HEK293T (cell line): Measurements from ENCODE around the gene SPDYE9.
"Not testable (repeated sequence)": the region's sequence is repeated elsewhere in the genome, so short reads cannot be mapped to it uniquely, and the experiment has no call there.

Experiments used
- CTCF ChIA-PET: fragments of 350-600 bp; formaldehyde crosslinking; extraction: SDS; loops from one replicate; lab custom pipeline; 2021; ENCODE audit warnings: antibody characterized with exemption, inconsistent platforms; lab: Yijun Ruan, JAX
- POLR2A ChIA-PET: fragments of 350-600 bp; formaldehyde crosslinking; extraction: SDS; loops from one replicate; lab custom pipeline; 2020; ENCODE audit warnings: antibody characterized with exemption, inconsistent platforms; lab: Yijun Ruan, JAX
- DNase-seq: peaks from one replicate; pipeline ENCODE4 v3.0.0; 2012; ENCODE audit warnings: mixed read lengths; ENCODE audit errors: extremely low spot score

Gene SPDYE9, protein sequence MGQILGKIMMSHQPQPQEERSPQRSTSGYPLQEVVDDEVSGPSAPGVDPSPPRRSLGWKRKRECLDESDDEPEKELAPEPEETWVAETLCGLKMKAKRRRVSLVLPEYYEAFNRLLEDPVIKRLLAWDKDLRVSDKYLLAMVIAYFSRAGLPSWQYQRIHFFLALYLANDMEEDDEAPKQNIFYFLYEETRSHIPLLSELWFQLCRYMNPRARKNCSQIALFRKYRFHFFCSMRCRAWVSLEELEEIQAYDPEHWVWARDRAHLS

DNA sequence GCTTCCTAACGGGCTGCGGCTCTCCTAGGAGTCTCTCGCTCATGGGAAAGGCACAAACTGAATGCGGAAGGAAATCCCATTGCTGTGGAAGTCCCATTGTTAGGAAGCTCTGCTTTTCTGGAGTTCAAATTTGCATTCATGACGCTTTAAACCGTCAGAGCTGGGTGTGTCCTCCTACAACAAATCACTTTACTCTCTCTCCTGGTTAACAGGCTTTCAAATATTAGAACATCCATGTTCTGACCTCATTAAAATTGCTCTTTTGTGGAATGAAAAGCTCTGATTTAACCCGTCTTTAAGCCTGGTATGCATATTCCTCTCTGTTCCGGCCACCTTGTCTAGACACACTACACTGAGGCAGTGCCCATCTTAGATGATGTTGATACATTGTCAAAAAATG, at the start of gene SPDYE9:
Gene SPDYE9, minus strand, starts transcription at position 101 of the 400 bp plus-strand sequence. CDS start 1,800 bp downstream, outside the sequence.
- POLR2A ChIA-PET, DNase-seq, CTCF ChIA-PET: not testable (repeated sequence)

DNA sequence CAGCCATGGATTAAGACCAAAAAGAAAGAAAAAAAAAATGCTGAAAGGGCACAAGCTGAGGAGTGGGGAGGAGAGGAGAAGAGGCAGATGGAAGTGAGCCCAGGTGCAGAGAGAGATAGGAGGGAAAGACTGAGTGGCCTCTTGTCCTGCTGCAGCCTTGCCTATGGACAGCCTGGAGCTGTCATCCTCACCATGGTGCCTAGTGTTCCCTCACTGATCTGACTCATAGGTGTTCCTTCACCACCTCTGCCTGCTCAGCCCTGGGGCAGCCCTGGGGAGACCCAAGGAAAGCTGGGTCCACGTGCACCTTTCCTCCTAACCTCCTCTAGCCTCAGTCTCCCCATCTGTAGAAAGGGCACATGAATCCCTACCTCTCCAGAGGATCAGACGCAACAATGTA, 49.0 kb upstream of the SPDYE9 start:
- DNase-seq, POLR2A ChIA-PET, CTCF ChIA-PET: not testable (repeated sequence)

DNA sequence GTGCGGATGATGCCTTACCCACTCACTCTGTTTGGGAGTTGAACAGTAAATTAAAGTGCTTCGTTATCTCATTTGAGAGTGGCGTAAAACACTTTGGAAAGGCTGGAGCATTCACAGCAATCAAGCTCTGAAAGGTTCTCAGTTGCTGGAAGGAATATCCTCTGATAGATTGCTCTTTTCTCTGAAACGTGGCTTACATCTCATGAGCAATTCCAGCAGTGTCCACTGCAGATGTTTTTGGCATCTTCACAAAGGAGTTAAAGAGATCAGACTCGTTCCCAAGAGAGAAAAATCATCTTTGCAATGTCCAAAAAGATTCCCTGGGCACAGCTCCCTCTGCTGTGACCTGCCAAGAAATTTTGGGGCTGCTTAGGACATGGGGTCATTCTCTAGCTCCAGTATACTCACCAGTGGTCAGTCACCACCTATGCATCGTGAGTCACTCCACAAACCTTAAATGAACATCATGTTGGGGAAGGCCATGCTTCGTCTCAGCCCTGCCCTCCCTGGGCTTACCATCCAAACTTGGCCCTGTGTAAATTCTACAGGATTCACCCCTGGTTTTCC, 46.9 kb upstream of the SPDYE9 start:
- CTCF ChIA-PET, DNase-seq, POLR2A ChIA-PET: not testable (repeated sequence)

DNA sequence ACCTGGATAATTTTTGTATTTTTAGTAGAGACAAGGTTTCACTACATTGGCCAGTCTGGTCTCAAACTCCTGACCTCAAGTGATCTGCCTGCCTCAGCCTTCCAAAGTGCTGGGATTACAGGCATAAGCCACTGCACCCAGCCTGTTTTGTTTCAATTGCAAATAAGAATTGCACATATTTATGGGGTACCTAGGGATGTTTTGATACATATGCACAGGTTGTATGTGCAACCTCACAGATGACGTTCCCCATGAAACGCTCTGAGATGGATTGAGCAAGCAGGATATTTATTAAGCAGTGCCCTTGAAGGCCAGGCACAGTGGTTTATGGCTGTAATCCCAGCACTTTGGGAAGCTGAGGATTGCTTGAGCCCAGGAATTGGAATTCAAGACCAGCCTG, 44.8 kb upstream of the SPDYE9 start:
- POLR2A ChIA-PET, DNase-seq, CTCF ChIA-PET: not testable (repeated sequence)

DNA sequence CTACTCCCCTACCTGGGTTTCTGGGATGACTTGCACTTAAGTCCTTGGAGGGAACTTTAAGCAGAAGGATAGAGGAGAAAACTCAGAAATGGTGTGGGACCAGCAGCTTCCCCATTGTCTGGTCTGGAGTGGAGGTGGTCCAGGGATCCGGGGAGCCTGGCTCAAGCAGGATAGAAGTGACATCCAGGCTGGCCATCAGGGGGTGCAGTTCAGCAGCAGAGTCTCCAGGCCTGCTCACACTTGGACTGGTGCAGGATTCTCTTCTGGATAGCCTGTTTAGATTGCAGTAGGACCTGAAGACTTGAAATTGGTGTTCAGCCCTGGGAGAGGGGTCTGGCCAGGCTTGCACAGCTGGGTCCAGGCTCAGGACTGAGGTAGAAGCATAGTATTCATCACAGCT, 38.3 kb upstream of the SPDYE9 start:
- POLR2A ChIA-PET, CTCF ChIA-PET: not testable (repeated sequence)

DNA sequence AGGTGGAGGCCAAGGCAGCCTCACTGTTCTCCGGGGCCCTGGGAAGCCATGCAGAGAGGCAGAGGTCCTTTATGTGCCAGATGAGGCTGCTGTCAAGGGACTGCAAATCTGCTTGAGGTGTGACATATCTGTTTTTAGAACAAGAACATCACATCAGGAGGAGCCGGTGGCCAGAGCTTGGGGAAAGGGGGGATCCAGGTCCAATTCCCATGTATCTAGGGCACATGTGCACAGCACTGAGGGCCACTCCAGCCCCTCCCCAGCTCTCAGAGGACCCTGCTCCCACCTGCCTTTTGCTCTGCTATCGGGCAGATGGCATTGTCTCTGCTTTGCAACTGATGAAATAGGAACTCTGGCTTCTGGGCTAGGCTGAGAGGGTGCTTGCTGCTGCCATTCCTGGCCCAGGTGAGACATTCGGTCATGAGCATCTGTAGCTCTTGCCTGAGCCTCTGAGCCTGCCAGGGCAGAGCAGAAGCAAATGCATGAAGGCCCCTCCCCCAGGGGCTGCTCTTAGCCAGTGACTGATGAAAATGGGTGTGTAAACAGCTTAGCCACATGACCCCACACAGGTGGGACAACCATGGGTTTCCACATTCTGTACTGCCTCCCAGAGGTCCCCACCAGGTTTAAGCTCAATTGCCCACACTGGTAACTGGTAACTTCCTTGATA, 37.1 kb upstream of the SPDYE9 start:
- CTCF ChIA-PET, POLR2A ChIA-PET: not testable (repeated sequence)

More for the DNA sequence above, 38.3 kb upstream of the SPDYE9 start:
- DNase-seq: not testable (repeated sequence)

DNA sequence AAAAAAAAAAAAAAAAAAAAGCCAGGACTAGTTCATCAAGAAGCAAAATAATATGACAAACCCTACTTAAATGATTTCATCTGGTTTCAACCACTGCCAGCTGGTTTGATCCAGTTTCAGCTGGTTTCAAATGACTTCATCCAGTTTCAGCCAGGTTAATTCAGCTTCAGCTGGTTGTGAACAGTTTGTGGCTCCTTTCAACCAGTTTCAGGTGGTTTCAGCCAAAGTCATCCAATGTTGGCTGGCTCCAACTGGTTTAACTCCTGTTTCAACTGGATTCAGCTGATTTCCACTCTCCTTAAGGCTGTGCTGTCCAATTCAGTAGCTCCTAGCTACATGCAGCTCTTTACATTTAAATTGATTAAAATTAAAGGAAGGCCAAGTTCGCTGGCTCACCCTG, 32.3 kb upstream of the SPDYE9 start:
- CTCF ChIA-PET, DNase-seq, POLR2A ChIA-PET: not testable (repeated sequence)

More for the DNA sequence above, 37.1 kb upstream of the SPDYE9 start:
- not testable (repeated sequence) for DNase-seq

DNA sequence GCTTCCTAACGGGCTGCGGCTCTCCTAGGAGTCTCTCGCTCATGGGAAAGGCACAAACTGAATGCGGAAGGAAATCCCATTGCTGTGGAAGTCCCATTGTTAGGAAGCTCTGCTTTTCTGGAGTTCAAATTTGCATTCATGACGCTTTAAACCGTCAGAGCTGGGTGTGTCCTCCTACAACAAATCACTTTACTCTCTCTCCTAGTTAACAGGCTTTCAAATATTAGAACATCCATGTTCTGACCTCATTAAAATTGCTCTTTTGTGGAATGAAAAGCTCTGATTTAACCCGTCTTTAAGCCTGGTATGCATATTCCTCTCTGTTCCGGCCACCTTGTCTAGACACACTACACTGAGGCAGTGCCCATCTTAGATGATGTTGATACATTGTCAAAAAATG, 28.0 kb downstream of the SPDYE9 start, which contains the start of gene SPDYE11:
Gene SPDYE11, minus strand, starts transcription at position 101 of the 400 bp plus-strand sequence. CDS start 1,800 bp downstream, outside the sequence.
- POLR2A ChIA-PET, DNase-seq, CTCF ChIA-PET: not testable (repeated sequence)

DNA sequence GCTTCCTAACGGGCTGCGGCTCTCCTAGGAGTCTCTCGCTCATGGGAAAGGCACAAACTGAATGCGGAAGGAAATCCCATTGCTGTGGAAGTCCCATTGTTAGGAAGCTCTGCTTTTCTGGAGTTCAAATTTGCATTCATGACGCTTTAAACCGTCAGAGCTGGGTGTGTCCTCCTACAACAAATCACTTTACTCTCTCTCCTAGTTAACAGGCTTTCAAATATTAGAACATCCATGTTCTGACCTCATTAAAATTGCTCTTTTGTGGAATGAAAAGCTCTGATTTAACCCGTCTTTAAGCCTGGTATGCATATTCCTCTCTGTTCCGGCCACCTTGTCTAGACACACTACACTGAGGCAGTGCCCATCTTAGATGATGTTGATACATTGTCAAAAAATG, 56.2 kb downstream of the SPDYE9 start, which contains the start of gene SPDYE8:
Gene SPDYE8, minus strand, starts transcription at position 101 of the 400 bp plus-strand sequence. CDS start 1,800 bp downstream, outside the sequence.
- POLR2A ChIA-PET, DNase-seq, CTCF ChIA-PET: not testable (repeated sequence)
